H1 (cell line): ENCODE data around the gene ARHGAP26. TPM values are rescaled to one million over a fixed set of nuclear protein-coding genes. Genes with fewer than 3 reads are reported as not detected.

ENCODE experiments used
- CTCF ChIA-PET: fragments of 300-600 bp; sonication (Branson Sonifier 250); formaldehyde crosslinking; loops from one replicate; lab custom pipeline; 2021; ENCODE audit not compliant: partially characterized antibody; lab: Charles Lee
- POLR2A ChIA-PET: fragments of 300-600 bp; sonication (Branson Sonifier 250); formaldehyde crosslinking; loops from one replicate; lab custom pipeline; 2021; ENCODE audit warnings: inconsistent platforms; ENCODE audit not compliant: partially characterized antibody; lab: Charles Lee
- DNase-seq, 2 experiments: peaks; one replicate each; pipeline versions ENCODE4 v3.0.0 to v3.0.0-alpha.2; 2010 to 2022; ENCODE audit warnings: low spot score in 2 of 2, low read depth in 1 of 2, mixed read lengths in 1 of 2
- FAIRE-seq: peaks from 2 replicates; lab custom pipeline; 2011; peaks lifted over from hg19 to GRCh38; lab: Jason Lieb, UNC
- H2AFZ ChIP-seq: 2 replicates; pipeline ENCODE4 v1.8.1; 2012; ENCODE audit warnings: low read length, inconsistent platforms
- H2AK5ac ChIP-seq: 2 replicates; pipeline ENCODE4 v1.6.1; 2013; ENCODE audit warnings: low read depth, low read length
- H2BK120ac ChIP-seq: replicated peaks from 2 replicates; pipeline ENCODE3; 2013; ENCODE audit warnings: low read depth, low read length, inconsistent platforms
- H2BK12ac ChIP-seq: 2 replicates; pipeline ENCODE4 v1.6.1; 2013; ENCODE audit warnings: low read depth, low read length
- H2BK15ac ChIP-seq: 2 replicates; pipeline ENCODE4 v1.6.1; 2013; ENCODE audit warnings: low read length
- H2BK20ac ChIP-seq: 2 replicates; pipeline ENCODE4 v1.6.1; 2013; ENCODE audit warnings: low read length
- H2BK5ac ChIP-seq: 2 replicates; pipeline ENCODE4 v1.6.1; 2013; ENCODE audit warnings: low read depth, low read length
- H3K14ac ChIP-seq: 2 replicates; pipeline ENCODE4 v1.6.1; 2013; ENCODE audit warnings: inconsistent platforms; ENCODE audit not compliant: insufficient read length
- H3K18ac ChIP-seq: 2 replicates; pipeline ENCODE4 v1.6.1; 2013; ENCODE audit warnings: low read length; ENCODE audit errors: extremely low read depth
- H3K23ac ChIP-seq: 2 replicates; pipeline ENCODE4 v1.6.1; 2013; ENCODE audit warnings: inconsistent platforms; ENCODE audit not compliant: insufficient read length
- H3K23me2 ChIP-seq: 2 replicates; pipeline ENCODE4 v1.6.1; 2013; ENCODE audit warnings: low read depth, low read length
- H3K27ac ChIP-seq: 2 replicates; pipeline ENCODE4 v1.6.1; 2011; ENCODE audit warnings: low read depth, low read length, inconsistent platforms
- H3K27me3 ChIP-seq, 4 experiments: replicated peaks in 1 of 4; 1 replicate in 1 of 4; 2 replicates in 3 of 4; pipeline versions ENCODE4 v1.6.1 to v1.8.1; 2011 to 2013; ENCODE audit warnings: low read length in 3 of 4, mild to moderate bottlenecking in 3 of 4, inconsistent platforms in 2 of 4, mixed read lengths in 2 of 4, moderate library complexity in 1 of 4; ENCODE audit not compliant: control insufficient read depth in 3 of 4, insufficient read depth in 3 of 4; ENCODE audit errors: extremely low read depth in 1 of 4
- H3K36me3 ChIP-seq, 4 experiments: 2 replicates each; pipeline versions ENCODE4 v1.6.1 to v1.8.1; 2011 to 2013; ENCODE audit warnings: mild to moderate bottlenecking in 4 of 4, low read length in 3 of 4, moderate library complexity in 2 of 4, control low read depth in 1 of 4, inconsistent platforms in 1 of 4; ENCODE audit not compliant: insufficient read depth in 4 of 4, control insufficient read depth in 2 of 4
- H3K4ac ChIP-seq: replicated peaks from 2 replicates; pipeline ENCODE3; 2013; ENCODE audit warnings: low read length, low read depth, mixed read lengths, inconsistent platforms; ENCODE audit not compliant: insufficient read length
- H3K4me1 ChIP-seq, 4 experiments: replicated peaks in 1 of 4; 1 replicate in 1 of 4; 2 replicates in 3 of 4; pipeline versions ENCODE4 v1.6.1 to v1.8.1; 2011 to 2013; ENCODE audit warnings: low read length in 3 of 4, inconsistent platforms in 2 of 4, mixed read lengths in 1 of 4; ENCODE audit not compliant: insufficient read depth in 4 of 4, control insufficient read depth in 3 of 4
- H3K4me2 ChIP-seq, 2 experiments: 2 replicates each; pipeline versions ENCODE4 v1.6.1 to v1.8.1; 2011 to 2013; ENCODE audit warnings: low read depth in 2 of 2, low read length in 2 of 2, control low read depth in 1 of 2, inconsistent platforms in 1 of 2, mild to moderate bottlenecking in 1 of 2; ENCODE audit not compliant: insufficient read depth in 1 of 2
- H3K4me3 ChIP-seq, 4 experiments: fragments of 200-600, 300-600 bp in 1 of 4; sonication (generic), shearing (Covaris generic), sonication (Bioruptor Twin) in 1 of 4; 2 replicates each; pipeline versions ENCODE4 v1.5.1 to v1.8.1; 2011 to 2016; ENCODE audit warnings: low read length in 4 of 4, low read depth in 3 of 4, control low read depth in 2 of 4, inconsistent platforms in 2 of 4, mild to moderate bottlenecking in 2 of 4, mixed read lengths in 1 of 4, moderate library complexity in 1 of 4; ENCODE audit not compliant: insufficient read depth in 2 of 4; ENCODE audit errors: extremely low read depth in 1 of 4
- H3K56ac ChIP-seq: replicated peaks from 2 replicates; pipeline ENCODE3; 2013; ENCODE audit warnings: low read depth, mild to moderate bottlenecking, mixed read lengths, low read length, inconsistent platforms; ENCODE audit not compliant: insufficient read length
- H3K79me1 ChIP-seq: 2 replicates; pipeline ENCODE4 v1.6.1; 2013; ENCODE audit warnings: low read depth, low read length, control low read depth
- H3K79me2 ChIP-seq, 2 experiments: 2 replicates each; pipeline versions ENCODE4 v1.6.1 to v1.8.1; 2012 to 2013; ENCODE audit warnings: low read length in 2 of 2, mild to moderate bottlenecking in 2 of 2, inconsistent platforms in 1 of 2; ENCODE audit not compliant: insufficient read depth in 2 of 2, control insufficient read depth in 1 of 2
- H3K9ac ChIP-seq, 4 experiments: replicated peaks in 1 of 4; 1 replicate in 1 of 4; 2 replicates in 3 of 4; pipeline versions ENCODE4 v1.6.1 to v1.8.1; 2011 to 2013; ENCODE audit warnings: low read depth in 3 of 4, low read length in 3 of 4, control low read depth in 2 of 4, mild to moderate bottlenecking in 2 of 4, moderate library complexity in 2 of 4, inconsistent platforms in 1 of 4; ENCODE audit errors: extremely low read depth in 1 of 4
- H3K9me3 ChIP-seq, 2 experiments: 2 replicates each; pipeline versions ENCODE4 v1.6.1 to v1.8.1; 2012 to 2013; ENCODE audit warnings: mild to moderate bottlenecking in 2 of 2, moderate library complexity in 2 of 2, control low read depth in 1 of 2, inconsistent platforms in 1 of 2, low read depth in 1 of 2, low read length in 1 of 2, mixed read lengths in 1 of 2; ENCODE audit not compliant: insufficient read depth in 2 of 2
- H4K20me1 ChIP-seq, 2 experiments: replicated peaks in 1 of 2; 2 replicates each; pipeline versions ENCODE3 to v1.8.1; 2011 to 2013; ENCODE audit warnings: inconsistent platforms in 2 of 2, low read length in 2 of 2, mild to moderate bottlenecking in 1 of 2; ENCODE audit not compliant: insufficient read depth in 2 of 2, control insufficient read depth in 1 of 2
- H4K5ac ChIP-seq: 2 replicates; pipeline ENCODE4 v1.6.1; 2013; ENCODE audit warnings: low read length, low read depth, mixed read lengths, inconsistent platforms; ENCODE audit not compliant: insufficient read length
- H4K8ac ChIP-seq: 2 replicates; pipeline ENCODE4 v1.8.0; 2013; ENCODE audit warnings: mild to moderate bottlenecking, moderate library complexity, low read length, inconsistent platforms; ENCODE audit not compliant: insufficient read depth; ENCODE audit errors: extremely low read depth
- H4K91ac ChIP-seq: replicated peaks from 2 replicates; pipeline ENCODE3; 2013; ENCODE audit warnings: low read length, mixed read lengths, inconsistent platforms; ENCODE audit not compliant: insufficient read length
- CHD1 ChIP-seq: IDR thresholded peaks from 2 replicates; pipeline ENCODE4 v1.6.1; 2012; ENCODE audit warnings: low read depth, low read length, improper control_type of control experiment
- EZH2 ChIP-seq: fragments of 200-600 bp; sonication (generic); IDR thresholded peaks from 2 replicates; pipeline ENCODE4 v1.7.1; 2012; ENCODE audit warnings: low read depth, mild to moderate bottlenecking, moderate library complexity, low read length, inconsistent platforms; ENCODE audit not compliant: severe bottlenecking
- HDAC2 ChIP-seq, 2 experiments: fragments of 300-600 bp in 1 of 2; sonication (generic) in 1 of 2; IDR thresholded peaks; 2 replicates each; pipeline ENCODE4 v1.6.1; 2011 to 2012; ENCODE audit warnings: low read depth in 2 of 2, low read length in 2 of 2, mild to moderate bottlenecking in 2 of 2, moderate library complexity in 2 of 2, borderline replicate concordance in 1 of 2, inconsistent platforms in 1 of 2
- HDAC6 ChIP-seq: IDR thresholded peaks from one replicate; pipeline ENCODE4 v1.7.1; 2012; ENCODE audit warnings: low read depth, mild to moderate bottlenecking, inconsistent platforms, low read length, moderate library complexity
- KDM1A ChIP-seq: fragments of 200-600, 300-600 bp; sonication (generic); IDR thresholded peaks from 2 replicates; pipeline ENCODE4 v1.7.1; 2016; ENCODE audit warnings: mild to moderate bottlenecking, low read length, borderline replicate concordance
- POLR2A ChIP-seq, 2 experiments: IDR thresholded peaks; 1 replicate in 1 of 2; 2 replicates in 1 of 2; pipeline ENCODE4 v1.6.1; 2011; ENCODE audit warnings: low read depth in 2 of 2, low read length in 2 of 2, mild to moderate bottlenecking in 2 of 2; ENCODE audit errors: control extremely low read depth in 1 of 2
- RBBP5 ChIP-seq: IDR thresholded peaks from 2 replicates; pipeline ENCODE4 v1.7.1; 2012; ENCODE audit warnings: low read depth, mild to moderate bottlenecking, inconsistent platforms, low read length, moderate library complexity, borderline replicate concordance
- SIN3A ChIP-seq, 2 experiments: IDR thresholded peaks in 1 of 2; conservative IDR thresholded peaks in 1 of 2; 2 replicates each; pipeline ENCODE4 v1.6.1; 2011 to 2012; ENCODE audit warnings: low read length in 2 of 2, improper control_type of control experiment in 1 of 2, low read depth in 1 of 2, mild to moderate bottlenecking in 1 of 2
- SIRT6 ChIP-seq: IDR thresholded peaks from one replicate; pipeline ENCODE4 v1.7.1; 2012; ENCODE audit warnings: low read length, inconsistent platforms
- SP4 ChIP-seq: IDR thresholded peaks from 2 replicates; pipeline ENCODE4 v1.6.1; 2012; ENCODE audit warnings: low read length, inconsistent platforms
- TCF12 ChIP-seq: IDR thresholded peaks from 2 replicates; pipeline ENCODE4 v1.6.1; 2011; ENCODE audit warnings: low read depth, mild to moderate bottlenecking, low read length
- WGBS, 2 experiments: shearing (Covaris generic) in 1 of 2; methylation state at CpG; one replicate each; pipeline versions ENCODE4 v1.1.6 to v1.1.7; 2013 to 2015; ENCODE audit warnings: low lambda C conversion rate in 2 of 2, mixed read lengths in 2 of 2, inconsistent platforms in 1 of 2, low coverage in 1 of 2, missing lambda C conversion rate in 1 of 2; ENCODE audit not compliant: insufficient replicate concordance in 2 of 2, insufficient coverage in 1 of 2, insufficient read length in 1 of 2; ENCODE audit errors: extremely low coverage in 1 of 2, missing lambda C conversion rate in 1 of 2; 5-methylcytosine and 5-hydroxymethylcytosine counted together
- polyA plus RNA-seq, 7 experiments: library from polyadenylated mRNA; depleted of rRNA in 3 of 7; stranded (reverse) in 5 of 7; unstranded in 2 of 7; fragments of >200 nt in 5 of 7; fragments of 200-250 nt in 2 of 7; gene quantifications; 1 replicate in 5 of 7; 2 replicates in 1 of 7; 4 replicates in 1 of 7; pipeline versions ENCODE4 v1.2.1 to v1.2.3, GENCODE V29; 2011 to 2013; ENCODE audit warnings: missing spikeins in 2 of 7, mixed read lengths in 2 of 7
- total RNA-seq: library from RNA; stranded (reverse); fragmentation: NEBNext Ultra II Directional; extraction: Animal tissue kit (Norgen Biotek cat#: 25700); gene quantifications from 2 replicates; pipeline ENCODE4 v1.2.1, GENCODE V29; 2021

Gene ARHGAP26
- total and polyA plus RNA-seq, 2 of the 8 experiments (the other 6 are each of a cell fraction or from before 2014, with no cell fraction given) = 7.1 to 24.8 TPM

GRCh38 chr5:143063175-143063970, 293.2 kb downstream of the ARHGAP26 start:
- H3K79me2 ChIP-seq = no peaks in the 10 kb centered on the region
- WGBS, 2 experiments = 82% methylated on average over 7 of the region's 7 CpGs; no CpG with 5 or more reads in 1 of the 2 experiments
- no peaks in the 10 kb centered on the region; a peak in 1 of 8 replicates for H3K36me3 ChIP-seq
- H4K8ac ChIP-seq = no peak overlapping the region; the same call in 1 of the 2 replicates
- no peak overlapping the region for H3K9ac ChIP-seq
- no peaks in the 10 kb centered on the region; the same call in 1 of the 2 replicates for H3K79me1 ChIP-seq
- no peaks in the 10 kb centered on the region for H3K23me2 ChIP-seq
- ChIA-PET CTCF (interaction anchor here (0.6 to 1.3 kb wide), 6 partner anchors 11 to 904 kb away, joined by 3 read pairs; no protein-coding TSS in a partner anchor), POLR2A (interaction anchor here (0.8 kb wide), 1 partner anchor 26 kb away, joined by 3 read pairs; no protein-coding TSS in a partner anchor)
- H2AK5ac ChIP-seq = no peak overlapping the region; the same call in 1 of the 2 replicates
- no peaks in the 10 kb centered on the region for H4K20me1 ChIP-seq
- H3K14ac ChIP-seq = no peak overlapping the region
- no peak overlapping the region for H3K4me2 ChIP-seq
- DNase-seq = no peak
- no peak overlapping the region for H3K4ac ChIP-seq
- H3K4me1 ChIP-seq = peaks cover 0 to 4% (median 1%) of the 10 kb centered on the region in 4 experiments; a peak in 3 of 7 replicates
- H3K56ac ChIP-seq = no peak overlapping the region
- H3K27ac ChIP-seq = no peak overlapping the region
- no peak overlapping the region for H4K5ac ChIP-seq
- no peak overlapping the region for H3K18ac ChIP-seq
- FAIRE-seq = no peak
- no peaks in the 10 kb centered on the region for H3K27me3 ChIP-seq
- no peak overlapping the region for H2AFZ ChIP-seq
- H2BK120ac ChIP-seq = no peak overlapping the region
- no peak overlapping the region for H2BK15ac ChIP-seq
- no peak overlapping the region for H4K91ac ChIP-seq
- H2BK5ac ChIP-seq = no peak overlapping the region
- peak overlapping the region; percentile 7; the same call in 1 of the 2 replicates for H2BK12ac ChIP-seq
- H2BK20ac ChIP-seq = no peak overlapping the region
- H3K9me3 ChIP-seq = no peaks in the 10 kb centered on the region
- H3K23ac ChIP-seq = no peak overlapping the region
- H3K4me3 ChIP-seq = no peak overlapping the region
- TF ChIP-seq SIRT6 (no peak), TCF12 (no peak), KDM1A (no peak), EZH2 (no peak), RBBP5 (no peak), CHD1 (no peak), HDAC6 (no peak), SP4 (no peak), POLR2A (IDR thresholded peaks at IDR 0.05; ENCODE audit: control extremely low read depth in 1 of 2, low read depth in 2 of 2, low read length in 2 of 2) (no peak), SIN3A (conservative IDR thresholded peaks at IDR 0.05 in 1 of 2, IDR thresholded peaks at IDR 0.05 in 1 of 2; ENCODE audit: low read depth in 1 of 2, low read length in 2 of 2) (no peak), HDAC2 (IDR thresholded peaks at IDR 0.05; ENCODE audit: borderline replicate concordance in 1 of 2, low read depth in 2 of 2, low read length in 2 of 2) (no peak)
